CD14-positive monocyte (primary cell): ENCODE results near the gene EYS. TPM values are rescaled to one million over a fixed set of nuclear protein-coding genes. Genes with fewer than 3 reads are reported as not detected.

Experiments used
- DNase-seq, 3 donors: peaks; one replicate each; pipeline ENCODE4 v3.0.0-alpha.2; 2011 to 2022
- H2AFZ ChIP-seq: 2 replicates; pipeline ENCODE4 v1.6.0; 2012; ENCODE audit warnings: mild to moderate bottlenecking, low read depth, low read length, inconsistent platforms; ENCODE audit not compliant: insufficient read depth, poor library complexity, severe bottlenecking
- H3K27ac ChIP-seq, 2 donors: 1 replicate in 1 of 2; 2 replicates in 1 of 2; pipeline ENCODE4 v1.5.1; 2012 to 2013; ENCODE audit warnings: low read length in 2 of 2, control low read depth in 1 of 2, inconsistent platforms in 1 of 2, low read depth in 1 of 2, mild to moderate bottlenecking in 1 of 2
- H3K27me3 ChIP-seq, 2 donors: one replicate each; pipeline versions ENCODE4 v1.6.0 to v1.6.1; 2011 to 2013; ENCODE audit warnings: low read length in 2 of 2; ENCODE audit not compliant: control insufficient read depth in 2 of 2, insufficient read depth in 2 of 2
- H3K36me3 ChIP-seq, 2 donors: replicated peaks in 1 of 2; 1 replicate in 1 of 2; 2 replicates in 1 of 2; pipeline versions ENCODE4 v1.5.1 to v1.6.1; 2012 to 2013; ENCODE audit warnings: low read length in 2 of 2, control low read depth in 1 of 2, inconsistent platforms in 1 of 2, mild to moderate bottlenecking in 1 of 2; ENCODE audit not compliant: insufficient read depth in 2 of 2, control insufficient read depth in 1 of 2
- H3K4me1 ChIP-seq, 2 donors: 1 replicate in 1 of 2; 2 replicates in 1 of 2; pipeline versions ENCODE4 v1.5.1 to v1.6.1; 2012 to 2013; ENCODE audit warnings: low read length in 2 of 2, control low read depth in 1 of 2, inconsistent platforms in 1 of 2, mild to moderate bottlenecking in 1 of 2, moderate library complexity in 1 of 2; ENCODE audit not compliant: insufficient read depth in 2 of 2, control insufficient read depth in 1 of 2
- H3K4me2 ChIP-seq: replicated peaks from 2 replicates; pipeline ENCODE3; 2012; ENCODE audit warnings: low read length, moderate library complexity, mild to moderate bottlenecking; ENCODE audit not compliant: poor library complexity, severe bottlenecking; ENCODE audit errors: extremely low read depth
- H3K4me3 ChIP-seq, 3 experiments: fragments of 200-600 bp in 1 of 3; sonication (generic) in 1 of 3; replicated peaks in 1 of 3; 1 replicate in 2 of 3; 2 replicates in 1 of 3; pipeline ENCODE4 v1.5.1; 2011 to 2013; ENCODE audit warnings: low read length in 3 of 3, mild to moderate bottlenecking in 3 of 3, control low read depth in 2 of 3, low read depth in 2 of 3, inconsistent platforms in 1 of 3, moderate library complexity in 1 of 3
- H3K79me2 ChIP-seq: 2 replicates; pipeline ENCODE4 v1.6.0; 2012; ENCODE audit warnings: mild to moderate bottlenecking, control low read depth, inconsistent platforms, low read length, moderate library complexity; ENCODE audit not compliant: insufficient read depth
- H3K9ac ChIP-seq: 2 replicates; pipeline ENCODE4 v1.6.0; 2017; ENCODE audit warnings: low read length, mild to moderate bottlenecking; ENCODE audit not compliant: insufficient read depth, poor library complexity, severe bottlenecking
- H3K9me3 ChIP-seq, 2 donors: replicated peaks in 1 of 2; 1 replicate in 1 of 2; 2 replicates in 1 of 2; pipeline versions ENCODE4 v1.5.1 to v1.6.1; 2012 to 2013; ENCODE audit warnings: low read length in 2 of 2, control low read depth in 1 of 2; ENCODE audit not compliant: control insufficient read depth in 1 of 2, insufficient read depth in 1 of 2
- H4K20me1 ChIP-seq: 2 replicates; pipeline ENCODE4 v1.6.0; 2012; ENCODE audit warnings: mild to moderate bottlenecking, low read length, control low read depth, moderate library complexity; ENCODE audit not compliant: insufficient read depth
- H3K27ac Mint-ChIP-seq, 7 donors: one replicate each; pipeline ENCODE4 v1.8.0; 2020; ENCODE audit warnings: mild to moderate bottlenecking in 7 of 7, mixed read lengths in 7 of 7, moderate library complexity in 6 of 7, inconsistent platforms in 2 of 7
- H3K27me3 Mint-ChIP-seq, 3 donors: one replicate each; pipeline ENCODE4 v1.8.0; 2021 to 2022; ENCODE audit warnings: low read depth in 3 of 3, mild to moderate bottlenecking in 3 of 3, mixed read lengths in 3 of 3, moderate library complexity in 3 of 3, inconsistent platforms in 1 of 3
- H3K36me3 Mint-ChIP-seq, 2 donors: one replicate each; pipeline ENCODE4 v1.8.0; 2020; ENCODE audit warnings: mixed read lengths in 2 of 2, inconsistent platforms in 1 of 2, mild to moderate bottlenecking in 1 of 2
- H3K4me1 Mint-ChIP-seq: one replicate; pipeline ENCODE4 v1.8.0; 2020; ENCODE audit warnings: mild to moderate bottlenecking, mixed read lengths
- H3K4me3 Mint-ChIP-seq, 2 donors: one replicate each; pipeline ENCODE4 v1.8.0; 2020; ENCODE audit warnings: mild to moderate bottlenecking in 2 of 2, mixed read lengths in 2 of 2, moderate library complexity in 1 of 2
- H3K9me3 Mint-ChIP-seq, 7 donors: one replicate each; pipeline ENCODE4 v1.8.0; 2020 to 2022; ENCODE audit warnings: mixed read lengths in 7 of 7, mild to moderate bottlenecking in 6 of 7, moderate library complexity in 6 of 7, inconsistent platforms in 2 of 7
- WGBS: methylation state at CpG from one replicate; pipeline ENCODE4 v1.1.5; 2013; ENCODE audit warnings: missing lambda C conversion rate; ENCODE audit not compliant: insufficient coverage; 5-methylcytosine and 5-hydroxymethylcytosine counted together
- intact Hi-C, 2 donors: fragments of 100-400 bp; cut with micrococcal nuclease; formaldehyde crosslinking; loops; one replicate each; pipeline versions ENCODE4 v1.15.0 to v1.15.1; 2023
- polyA plus RNA-seq, 3 donors: library from polyadenylated mRNA; depleted of rRNA in 1 of 3; unstranded in 2 of 3; stranded (reverse) in 1 of 3; fragments of 300-500 nt in 2 of 3; fragments of >200 nt in 1 of 3; fragmentation: Illumina TruSeq in 2 of 3; gene quantifications; 1 replicate in 2 of 3; 2 replicates in 1 of 3; pipeline ENCODE4 v1.2.3, GENCODE V29; 2012 to 2021
- TF ChIP-seq, protein P1 (sequence below): fragments of 200-600 bp; IDR thresholded peaks from one replicate; pipeline ENCODE4 v1.8.0; 2022; ENCODE audit warnings: antibody characterized with exemption, mild to moderate bottlenecking

EYS gene
- polyA plus RNA-seq, 3 donors, result 0.01 to 0.03 TPM; not detected in 1

DNA sequence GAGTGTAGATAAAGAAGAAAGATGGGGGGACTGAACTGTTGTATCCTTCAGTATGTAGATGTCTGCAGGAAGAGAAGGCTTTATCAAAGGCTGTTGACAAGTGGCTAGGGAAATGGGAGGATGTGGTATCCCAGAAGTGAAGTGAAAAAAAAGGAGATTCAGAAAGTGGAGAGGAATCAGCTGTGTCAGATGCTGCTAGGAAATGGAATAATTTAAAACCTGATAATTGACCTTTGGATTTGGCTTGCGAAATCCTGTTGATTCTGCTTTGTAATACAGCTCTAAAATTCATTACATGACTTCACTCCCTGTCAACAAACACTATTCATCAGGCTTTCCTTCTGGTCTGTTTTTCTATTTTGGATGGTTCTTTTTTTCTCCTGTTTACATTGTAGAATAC is 2029.7 kb downstream of the EYS start:
- peaks cover 22% of the 10 kb centered on the region for H3K4me1 Mint-ChIP-seq
- intact Hi-C loops, result no loop called here

GRCh38 chr6:63676412-63677114 is 2030.5 kb downstream of the EYS start:
- Histone ChIP-seq H3K27me3 (no peaks in the 10 kb centered on the region), H3K4me3 (no peak overlapping the region), H3K9me3 (no peaks in the 10 kb centered on the region), H2AFZ (no peak overlapping the region), H3K36me3 (peaks cover 0 to 13% of the 10 kb centered on the region in 2 donors), H3K9ac (no peak overlapping the region), H3K79me2 (peaks cover 97% of the 10 kb centered on the region), H4K20me1 (peaks cover 98% of the 10 kb centered on the region), H3K4me1 (peaks cover 0 to 7% of the 10 kb centered on the region in 2 donors), H3K27ac (peak overlapping the region in 1 of 2 donors; percentile 49), H3K4me2 (no peak overlapping the region)
- WGBS, result 100% methylated on average over 3 of the region's 3 CpGs
- Mint-ChIP-seq H3K9me3 (no peaks in the 10 kb centered on the region), H3K4me1 (peaks cover 23% of the 10 kb centered on the region), H3K27ac (no peak overlapping the region), H3K4me3 (no peak overlapping the region), H3K36me3 (peaks cover 18 to 19% of the 10 kb centered on the region in 2 donors), H3K27me3 (no peaks in the 10 kb centered on the region)
- TF ChIP-seq, protein P1, sequence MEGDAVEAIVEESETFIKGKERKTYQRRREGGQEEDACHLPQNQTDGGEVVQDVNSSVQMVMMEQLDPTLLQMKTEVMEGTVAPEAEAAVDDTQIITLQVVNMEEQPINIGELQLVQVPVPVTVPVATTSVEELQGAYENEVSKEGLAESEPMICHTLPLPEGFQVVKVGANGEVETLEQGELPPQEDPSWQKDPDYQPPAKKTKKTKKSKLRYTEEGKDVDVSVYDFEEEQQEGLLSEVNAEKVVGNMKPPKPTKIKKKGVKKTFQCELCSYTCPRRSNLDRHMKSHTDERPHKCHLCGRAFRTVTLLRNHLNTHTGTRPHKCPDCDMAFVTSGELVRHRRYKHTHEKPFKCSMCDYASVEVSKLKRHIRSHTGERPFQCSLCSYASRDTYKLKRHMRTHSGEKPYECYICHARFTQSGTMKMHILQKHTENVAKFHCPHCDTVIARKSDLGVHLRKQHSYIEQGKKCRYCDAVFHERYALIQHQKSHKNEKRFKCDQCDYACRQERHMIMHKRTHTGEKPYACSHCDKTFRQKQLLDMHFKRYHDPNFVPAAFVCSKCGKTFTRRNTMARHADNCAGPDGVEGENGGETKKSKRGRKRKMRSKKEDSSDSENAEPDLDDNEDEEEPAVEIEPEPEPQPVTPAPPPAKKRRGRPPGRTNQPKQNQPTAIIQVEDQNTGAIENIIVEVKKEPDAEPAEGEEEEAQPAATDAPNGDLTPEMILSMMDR, result no peak
- DNase-seq, result no peak
- intact Hi-C loops, result no loop called here

More for the DNA sequence above, 2029.7 kb downstream of the EYS start:
- Histone ChIP-seq H2AFZ (no peak overlapping the region), H3K27me3 (no peaks in the 10 kb centered on the region), H4K20me1 (peaks cover 98% of the 10 kb centered on the region), H3K4me3 (no peak overlapping the region), H3K79me2 (peaks cover 98% of the 10 kb centered on the region), H3K4me2 (no peak overlapping the region), H3K4me1 (peaks cover 0 to 7% of the 10 kb centered on the region in 2 donors), H3K27ac (peak overlapping the region in 1 of 2 donors; percentile 49), H3K9me3 (no peaks in the 10 kb centered on the region), H3K9ac (no peak overlapping the region), H3K36me3 (peaks cover 0 to 9% of the 10 kb centered on the region in 2 donors)
- no peak for DNase-seq
- H3K4me3 Mint-ChIP-seq, result no peak overlapping the region
- H3K27ac Mint-ChIP-seq, result no peak overlapping the region
- no CpG with 5 or more reads among the region's 1 CpG for WGBS
- TF ChIP-seq, protein P1, result no peak
- H3K36me3 Mint-ChIP-seq, result peaks cover 19 to 20% of the 10 kb centered on the region in 2 donors
- no peaks in the 10 kb centered on the region for H3K27me3 Mint-ChIP-seq
- H3K9me3 Mint-ChIP-seq, result no peaks in the 10 kb centered on the region
